CD14-positive monocyte (primary cell): ENCODE results near the gene SLC17A2. TPM values are rescaled to one million over a fixed set of nuclear protein-coding genes. Genes with fewer than 3 reads are reported as not detected.

ENCODE experiments used
- DNase-seq, 3 donors: peaks; one replicate each; pipeline ENCODE4 v3.0.0-alpha.2; 2011 to 2022
- H2AFZ ChIP-seq: 2 replicates; pipeline ENCODE4 v1.6.0; 2012; ENCODE audit warnings: mild to moderate bottlenecking, low read depth, low read length, inconsistent platforms; ENCODE audit not compliant: insufficient read depth, poor library complexity, severe bottlenecking
- H3K27ac ChIP-seq, 2 donors: 1 replicate in 1 of 2; 2 replicates in 1 of 2; pipeline ENCODE4 v1.5.1; 2012 to 2013; ENCODE audit warnings: low read length in 2 of 2, control low read depth in 1 of 2, inconsistent platforms in 1 of 2, low read depth in 1 of 2, mild to moderate bottlenecking in 1 of 2
- H3K27me3 ChIP-seq, 2 donors: one replicate each; pipeline versions ENCODE4 v1.6.0 to v1.6.1; 2011 to 2013; ENCODE audit warnings: low read length in 2 of 2; ENCODE audit not compliant: control insufficient read depth in 2 of 2, insufficient read depth in 2 of 2
- H3K36me3 ChIP-seq, 2 donors: replicated peaks in 1 of 2; 1 replicate in 1 of 2; 2 replicates in 1 of 2; pipeline versions ENCODE4 v1.5.1 to v1.6.1; 2012 to 2013; ENCODE audit warnings: low read length in 2 of 2, control low read depth in 1 of 2, inconsistent platforms in 1 of 2, mild to moderate bottlenecking in 1 of 2; ENCODE audit not compliant: insufficient read depth in 2 of 2, control insufficient read depth in 1 of 2
- H3K4me1 ChIP-seq, 2 donors: 1 replicate in 1 of 2; 2 replicates in 1 of 2; pipeline versions ENCODE4 v1.5.1 to v1.6.1; 2012 to 2013; ENCODE audit warnings: low read length in 2 of 2, control low read depth in 1 of 2, inconsistent platforms in 1 of 2, mild to moderate bottlenecking in 1 of 2, moderate library complexity in 1 of 2; ENCODE audit not compliant: insufficient read depth in 2 of 2, control insufficient read depth in 1 of 2
- H3K4me2 ChIP-seq: replicated peaks from 2 replicates; pipeline ENCODE3; 2012; ENCODE audit warnings: low read length, moderate library complexity, mild to moderate bottlenecking; ENCODE audit not compliant: poor library complexity, severe bottlenecking; ENCODE audit errors: extremely low read depth
- H3K4me3 ChIP-seq, 3 experiments: fragments of 200-600 bp in 1 of 3; sonication (generic) in 1 of 3; replicated peaks in 1 of 3; 1 replicate in 2 of 3; 2 replicates in 1 of 3; pipeline ENCODE4 v1.5.1; 2011 to 2013; ENCODE audit warnings: low read length in 3 of 3, mild to moderate bottlenecking in 3 of 3, control low read depth in 2 of 3, low read depth in 2 of 3, inconsistent platforms in 1 of 3, moderate library complexity in 1 of 3
- H3K79me2 ChIP-seq: 2 replicates; pipeline ENCODE4 v1.6.0; 2012; ENCODE audit warnings: mild to moderate bottlenecking, control low read depth, inconsistent platforms, low read length, moderate library complexity; ENCODE audit not compliant: insufficient read depth
- H3K9ac ChIP-seq: 2 replicates; pipeline ENCODE4 v1.6.0; 2017; ENCODE audit warnings: low read length, mild to moderate bottlenecking; ENCODE audit not compliant: insufficient read depth, poor library complexity, severe bottlenecking
- H3K9me3 ChIP-seq, 2 donors: replicated peaks in 1 of 2; 1 replicate in 1 of 2; 2 replicates in 1 of 2; pipeline versions ENCODE4 v1.5.1 to v1.6.1; 2012 to 2013; ENCODE audit warnings: low read length in 2 of 2, control low read depth in 1 of 2; ENCODE audit not compliant: control insufficient read depth in 1 of 2, insufficient read depth in 1 of 2
- H4K20me1 ChIP-seq: 2 replicates; pipeline ENCODE4 v1.6.0; 2012; ENCODE audit warnings: mild to moderate bottlenecking, low read length, control low read depth, moderate library complexity; ENCODE audit not compliant: insufficient read depth
- H3K27ac Mint-ChIP-seq, 7 donors: one replicate each; pipeline ENCODE4 v1.8.0; 2020; ENCODE audit warnings: mild to moderate bottlenecking in 7 of 7, mixed read lengths in 7 of 7, moderate library complexity in 6 of 7, inconsistent platforms in 2 of 7
- H3K27me3 Mint-ChIP-seq, 3 donors: one replicate each; pipeline ENCODE4 v1.8.0; 2021 to 2022; ENCODE audit warnings: low read depth in 3 of 3, mild to moderate bottlenecking in 3 of 3, mixed read lengths in 3 of 3, moderate library complexity in 3 of 3, inconsistent platforms in 1 of 3
- H3K36me3 Mint-ChIP-seq, 2 donors: one replicate each; pipeline ENCODE4 v1.8.0; 2020; ENCODE audit warnings: mixed read lengths in 2 of 2, inconsistent platforms in 1 of 2, mild to moderate bottlenecking in 1 of 2
- H3K4me1 Mint-ChIP-seq: one replicate; pipeline ENCODE4 v1.8.0; 2020; ENCODE audit warnings: mild to moderate bottlenecking, mixed read lengths
- H3K4me3 Mint-ChIP-seq, 2 donors: one replicate each; pipeline ENCODE4 v1.8.0; 2020; ENCODE audit warnings: mild to moderate bottlenecking in 2 of 2, mixed read lengths in 2 of 2, moderate library complexity in 1 of 2
- H3K9me3 Mint-ChIP-seq, 7 donors: one replicate each; pipeline ENCODE4 v1.8.0; 2020 to 2022; ENCODE audit warnings: mixed read lengths in 7 of 7, mild to moderate bottlenecking in 6 of 7, moderate library complexity in 6 of 7, inconsistent platforms in 2 of 7
- CTCF ChIP-seq: fragments of 200-600 bp; IDR thresholded peaks from one replicate; pipeline ENCODE4 v1.8.0; 2022; ENCODE audit warnings: antibody characterized with exemption, mild to moderate bottlenecking
- WGBS: methylation state at CpG from one replicate; pipeline ENCODE4 v1.1.5; 2013; ENCODE audit warnings: missing lambda C conversion rate; ENCODE audit not compliant: insufficient coverage; 5-methylcytosine and 5-hydroxymethylcytosine counted together
- intact Hi-C, 2 donors: fragments of 100-400 bp; cut with micrococcal nuclease; formaldehyde crosslinking; loops; one replicate each; pipeline versions ENCODE4 v1.15.0 to v1.15.1; 2023
- polyA plus RNA-seq, 3 donors: library from polyadenylated mRNA; depleted of rRNA in 1 of 3; unstranded in 2 of 3; stranded (reverse) in 1 of 3; fragments of 300-500 nt in 2 of 3; fragments of >200 nt in 1 of 3; fragmentation: Illumina TruSeq in 2 of 3; gene quantifications; 1 replicate in 2 of 3; 2 replicates in 1 of 3; pipeline ENCODE4 v1.2.3, GENCODE V29; 2012 to 2021

Gene SLC17A2
- polyA plus RNA-seq, 3 donors, result not detected

- no peak for TF ChIP-seq CTCF
These were observed 13.6 kb downstream of the SLC17A2 start for GRCh38 chr6:25916789-25917490.

GRCh38 chr6:25916330-25916729, 14.2 kb downstream of the SLC17A2 start:
- intact Hi-C loops, result no loop called here
- Histone ChIP-seq H3K27ac (no peak overlapping the region), H3K9me3 (no peaks in the 10 kb centered on the region), H3K79me2 (no peaks in the 10 kb centered on the region), H2AFZ (no peak overlapping the region), H3K4me1 (no peaks in the 10 kb centered on the region), H3K4me3 (no peak overlapping the region), H4K20me1 (no peaks in the 10 kb centered on the region), H3K9ac (no peak overlapping the region), H3K27me3 (no peaks in the 10 kb centered on the region), H3K36me3 (no peaks in the 10 kb centered on the region), H3K4me2 (no peak overlapping the region)
- TF ChIP-seq CTCF, result no peak
- Mint-ChIP-seq H3K4me3 (no peak overlapping the region), H3K4me1 (peaks cover under 1% of the 10 kb centered on the region), H3K27me3 (peaks cover 1 to 3% (median 2%) of the 10 kb centered on the region in 3 donors), H3K9me3 (peaks cover 0 to 3% (median 0%) of the 10 kb centered on the region in 7 donors), H3K27ac (no peak overlapping the region), H3K36me3 (no peaks in the 10 kb centered on the region)
- DNase-seq, result no peak
- WGBS, result 100% methylated on average over 2 of the region's 3 CpGs

More at GRCh38 chr6:25916789-25917490, 13.6 kb downstream of the SLC17A2 start:
- Histone ChIP-seq H4K20me1 (no peaks in the 10 kb centered on the region), H3K79me2 (no peaks in the 10 kb centered on the region), H3K9me3 (no peaks in the 10 kb centered on the region), H3K4me1 (no peaks in the 10 kb centered on the region), H3K27me3 (no peaks in the 10 kb centered on the region), H3K9ac (no peak overlapping the region), H3K4me3 (no peak overlapping the region), H3K4me2 (no peak overlapping the region), H3K27ac (no peak overlapping the region), H3K36me3 (no peaks in the 10 kb centered on the region), H2AFZ (no peak overlapping the region)
- no peak for DNase-seq
- H3K4me3 Mint-ChIP-seq, result no peak overlapping the region
- no peaks in the 10 kb centered on the region for H3K36me3 Mint-ChIP-seq
- H3K9me3 Mint-ChIP-seq, result peaks cover 0 to 3% (median 0%) of the 10 kb centered on the region in 7 donors
- 92% methylated on average over 3 of the region's 7 CpGs for WGBS
- intact Hi-C loops, result no loop called here
- H3K4me1 Mint-ChIP-seq, result peaks cover 4% of the 10 kb centered on the region
- no peak overlapping the region for H3K27ac Mint-ChIP-seq
- peaks cover 1 to 3% (median 2%) of the 10 kb centered on the region in 3 donors for H3K27me3 Mint-ChIP-seq
